Esophagus squamous epithelium (tissue), 4 donors: ENCODE data around the gene ISYNA1.

ENCODE experiments used
- POLR2A ChIP-seq, 4 donors: fragments of 450-650 bp; IDR thresholded peaks; one replicate each; pipeline ENCODE4 v1.6.1; 2017; ENCODE audit warnings: antibody characterized with exemption in 4 of 4, mild to moderate bottlenecking in 4 of 4, moderate library complexity in 3 of 4
- TF ChIP-seq, protein P1 (sequence below), 6 experiments: fragments of 450-650 bp in 4 of 6; fragments of 200-600 bp in 2 of 6; sonication (generic) in 2 of 6; IDR thresholded peaks; one replicate each; pipeline ENCODE4 v1.5.1; 2016 to 2019; ENCODE audit warnings: antibody characterized with exemption in 6 of 6, mild to moderate bottlenecking in 4 of 6, moderate library complexity in 4 of 6

DNA sequence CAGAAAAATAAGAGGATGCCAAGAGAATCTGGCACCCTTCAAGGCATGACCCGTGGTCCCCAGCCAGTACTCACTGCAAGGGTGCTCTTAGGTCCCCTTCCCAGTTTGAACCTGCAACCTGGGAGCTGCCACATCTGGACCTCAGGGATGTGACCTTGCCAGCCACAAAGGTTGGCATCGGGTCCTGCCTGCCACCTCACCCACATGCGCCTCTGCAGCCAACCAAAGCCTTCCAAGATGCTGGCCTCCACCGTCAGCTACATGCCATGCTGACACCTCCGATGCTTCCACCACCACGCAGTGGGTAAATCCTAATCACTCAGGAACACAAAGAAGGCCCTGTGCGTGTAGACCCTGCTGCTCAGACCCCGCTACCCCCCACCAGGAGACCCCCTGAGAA, 48.8 kb upstream of the ISYNA1 start:
- TF ChIP-seq, protein P1, sequence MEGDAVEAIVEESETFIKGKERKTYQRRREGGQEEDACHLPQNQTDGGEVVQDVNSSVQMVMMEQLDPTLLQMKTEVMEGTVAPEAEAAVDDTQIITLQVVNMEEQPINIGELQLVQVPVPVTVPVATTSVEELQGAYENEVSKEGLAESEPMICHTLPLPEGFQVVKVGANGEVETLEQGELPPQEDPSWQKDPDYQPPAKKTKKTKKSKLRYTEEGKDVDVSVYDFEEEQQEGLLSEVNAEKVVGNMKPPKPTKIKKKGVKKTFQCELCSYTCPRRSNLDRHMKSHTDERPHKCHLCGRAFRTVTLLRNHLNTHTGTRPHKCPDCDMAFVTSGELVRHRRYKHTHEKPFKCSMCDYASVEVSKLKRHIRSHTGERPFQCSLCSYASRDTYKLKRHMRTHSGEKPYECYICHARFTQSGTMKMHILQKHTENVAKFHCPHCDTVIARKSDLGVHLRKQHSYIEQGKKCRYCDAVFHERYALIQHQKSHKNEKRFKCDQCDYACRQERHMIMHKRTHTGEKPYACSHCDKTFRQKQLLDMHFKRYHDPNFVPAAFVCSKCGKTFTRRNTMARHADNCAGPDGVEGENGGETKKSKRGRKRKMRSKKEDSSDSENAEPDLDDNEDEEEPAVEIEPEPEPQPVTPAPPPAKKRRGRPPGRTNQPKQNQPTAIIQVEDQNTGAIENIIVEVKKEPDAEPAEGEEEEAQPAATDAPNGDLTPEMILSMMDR (IDR thresholded peaks at IDR 0.05), result no peak
- TF ChIP-seq POLR2A (IDR thresholded peaks at IDR 0.05), result no peak
